MM.1S (cell line): Measurements from ENCODE around the gene PREX1.
"Not testable (repeated sequence)": the region's sequence is repeated elsewhere in the genome, so short reads cannot be mapped to it uniquely, and the experiment has no call there.

Experiments used
- DNase-seq: peaks from one replicate; pipeline ENCODE4 v3.0.0-alpha.2; 2015
- H2AFZ ChIP-seq: fragments of 300-600 bp; sonication (generic); 2 replicates; pipeline ENCODE4 v1.6.0; 2016; ENCODE audit warnings: antibody characterized with exemption, low read length
- H3F3A ChIP-seq: fragments of 300-600 bp; sonication (generic); 2 replicates; pipeline ENCODE4 v1.6.1; 2016; ENCODE audit warnings: mild to moderate bottlenecking, antibody characterized with exemption, low read length, moderate library complexity, mixed read lengths; ENCODE audit not compliant: insufficient read depth
- H3K27ac ChIP-seq: fragments of 300-600 bp; sonication (generic); 2 replicates; pipeline ENCODE4 v1.5.1; 2016; ENCODE audit warnings: mild to moderate bottlenecking, low read length
- H3K27me3 ChIP-seq: fragments of 300-600 bp; sonication (generic); replicated peaks from 2 replicates; pipeline ENCODE4 v1.6.0; 2016; ENCODE audit warnings: low read length; ENCODE audit not compliant: insufficient read depth
- H3K36me3 ChIP-seq: fragments of 300-600 bp; sonication (generic); replicated peaks from 2 replicates; pipeline ENCODE4 v1.6.1; 2016; ENCODE audit warnings: mild to moderate bottlenecking, low read length, mixed read lengths; ENCODE audit not compliant: insufficient read depth
- H3K4me1 ChIP-seq: fragments of 300-600 bp; sonication (generic); 2 replicates; pipeline ENCODE4 v1.6.1; 2016; ENCODE audit warnings: low read length, mixed read lengths
- H3K4me2 ChIP-seq: fragments of 300-600 bp; sonication (generic); 2 replicates; pipeline ENCODE4 v1.6.0; 2016; ENCODE audit warnings: low read depth, low read length
- H3K4me3 ChIP-seq: fragments of 300-600 bp; sonication (generic); 2 replicates; pipeline ENCODE4 v1.5.1; 2016; ENCODE audit warnings: low read length, mixed read lengths
- H3K79me2 ChIP-seq: fragments of 300-600 bp; sonication (generic); 2 replicates; pipeline ENCODE4 v1.6.1; 2016; ENCODE audit warnings: mixed run types, low read length, mixed read lengths
- H3K9ac ChIP-seq: fragments of 300-600 bp; sonication (generic); 2 replicates; pipeline ENCODE4 v1.6.1; 2016; ENCODE audit warnings: low read length, mixed read lengths
- H3K9me2 ChIP-seq: fragments of 300-600 bp; sonication (generic); replicated peaks from 2 replicates; pipeline ENCODE4 v1.6.1; 2016; ENCODE audit warnings: mild to moderate bottlenecking, low read length, mixed read lengths; ENCODE audit not compliant: insufficient read depth
- H3K9me3 ChIP-seq: fragments of 300-600 bp; sonication (generic); replicated peaks from 2 replicates; pipeline ENCODE4 v1.6.1; 2016; ENCODE audit warnings: mild to moderate bottlenecking, low read length, mixed read lengths; ENCODE audit not compliant: insufficient read depth
- H4K20me1 ChIP-seq: fragments of 300-600 bp; sonication (generic); 2 replicates; pipeline ENCODE4 v1.6.1; 2016; ENCODE audit warnings: mild to moderate bottlenecking, low read length, moderate library complexity, mixed read lengths; ENCODE audit not compliant: insufficient read depth
- EZH2 ChIP-seq: fragments of 300-600 bp; sonication (generic); optimal IDR thresholded peaks from 2 replicates; pipeline ENCODE3; 2017; ENCODE audit warnings: low read depth, mild to moderate bottlenecking, antibody characterized with exemption, low read length, mixed read lengths
- EZH2phosphoT487 ChIP-seq: fragments of 300-600 bp; sonication (generic); IDR thresholded peaks from 2 replicates; pipeline ENCODE4 v1.6.1; 2018; ENCODE audit warnings: antibody characterized with exemption, low read length
- TF ChIP-seq, protein P1 (sequence below): fragments of 300-600 bp; sonication (generic); IDR thresholded peaks from 2 replicates; pipeline ENCODE4 v1.5.1; 2016; ENCODE audit warnings: antibody characterized with exemption, low read length, mixed read lengths

Gene PREX1

DNA sequence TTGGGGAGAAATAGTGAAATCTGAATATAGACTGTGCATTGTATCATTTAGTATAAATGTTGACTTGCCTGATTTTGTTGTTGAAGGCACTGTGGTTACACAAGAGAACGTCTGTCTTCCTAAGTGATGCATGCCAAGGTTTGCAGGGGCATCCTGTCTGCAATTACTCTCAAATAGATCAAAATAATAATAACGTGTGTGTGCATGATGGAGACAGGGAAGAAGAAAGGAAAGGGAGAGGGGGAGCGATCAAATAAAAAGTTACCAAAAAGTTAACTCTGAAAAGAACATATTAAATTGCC lies 14.4 kb downstream of the PREX1 start:
- Histone ChIP-seq H2AFZ (no peak overlapping the region), H3K36me3 (no peaks in the 10 kb centered on the region), H3F3A (no peaks in the 10 kb centered on the region), H3K79me2 (no peaks in the 10 kb centered on the region), H4K20me1 (no peaks in the 10 kb centered on the region), H3K9me3 (no peaks in the 10 kb centered on the region), H3K9ac (no peak overlapping the region), H3K4me2 (no peak overlapping the region), H3K4me1 (peaks cover under 1% of the 10 kb centered on the region), H3K27ac (no peak overlapping the region), H3K9me2 (no peaks in the 10 kb centered on the region), H3K27me3 (no peaks in the 10 kb centered on the region), H3K4me3 (no peak overlapping the region)
- TF ChIP-seq EZH2 (no peak), EZH2phosphoT487 (no peak)
- TF ChIP-seq, protein P1, sequence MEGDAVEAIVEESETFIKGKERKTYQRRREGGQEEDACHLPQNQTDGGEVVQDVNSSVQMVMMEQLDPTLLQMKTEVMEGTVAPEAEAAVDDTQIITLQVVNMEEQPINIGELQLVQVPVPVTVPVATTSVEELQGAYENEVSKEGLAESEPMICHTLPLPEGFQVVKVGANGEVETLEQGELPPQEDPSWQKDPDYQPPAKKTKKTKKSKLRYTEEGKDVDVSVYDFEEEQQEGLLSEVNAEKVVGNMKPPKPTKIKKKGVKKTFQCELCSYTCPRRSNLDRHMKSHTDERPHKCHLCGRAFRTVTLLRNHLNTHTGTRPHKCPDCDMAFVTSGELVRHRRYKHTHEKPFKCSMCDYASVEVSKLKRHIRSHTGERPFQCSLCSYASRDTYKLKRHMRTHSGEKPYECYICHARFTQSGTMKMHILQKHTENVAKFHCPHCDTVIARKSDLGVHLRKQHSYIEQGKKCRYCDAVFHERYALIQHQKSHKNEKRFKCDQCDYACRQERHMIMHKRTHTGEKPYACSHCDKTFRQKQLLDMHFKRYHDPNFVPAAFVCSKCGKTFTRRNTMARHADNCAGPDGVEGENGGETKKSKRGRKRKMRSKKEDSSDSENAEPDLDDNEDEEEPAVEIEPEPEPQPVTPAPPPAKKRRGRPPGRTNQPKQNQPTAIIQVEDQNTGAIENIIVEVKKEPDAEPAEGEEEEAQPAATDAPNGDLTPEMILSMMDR = no peak
- DNase-seq = no peak

DNA sequence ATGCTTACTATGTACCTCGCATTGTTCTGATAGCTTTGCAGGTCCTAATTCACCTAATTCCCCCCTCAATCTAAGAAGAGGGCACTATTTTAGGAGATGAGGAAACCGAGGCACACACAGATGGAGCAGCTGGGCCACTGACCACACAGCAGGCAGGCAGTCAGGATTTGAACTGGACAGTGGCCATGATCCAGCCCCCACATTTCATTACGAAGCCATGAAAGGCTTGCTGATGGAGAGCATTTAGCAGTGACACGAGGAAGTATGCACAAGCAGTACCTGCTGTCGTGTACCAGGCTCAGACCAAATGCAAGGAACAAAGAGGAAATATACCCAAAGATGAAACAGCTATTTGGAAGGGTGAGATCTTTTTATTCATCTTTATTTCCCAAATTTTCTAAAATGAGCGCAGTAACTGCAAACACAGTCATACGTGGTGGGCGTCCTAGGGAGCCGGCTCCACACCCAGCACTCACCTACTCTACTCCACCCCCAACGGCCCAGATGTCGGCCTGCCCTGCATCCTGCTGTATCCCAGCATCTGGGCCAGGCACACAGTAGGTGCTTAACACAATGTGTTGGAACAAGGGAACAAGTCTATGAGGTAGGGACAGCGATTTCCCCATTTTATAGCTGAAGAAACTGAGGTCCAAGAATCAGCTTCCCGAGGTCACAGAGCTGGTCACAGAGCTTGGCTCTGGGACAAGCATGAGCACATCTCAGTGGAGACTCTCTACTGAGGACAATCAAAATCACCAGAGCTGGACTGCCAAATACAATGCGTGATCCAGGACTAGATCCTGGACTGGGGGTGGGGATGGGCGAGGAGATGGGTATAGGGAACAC lies 15.0 kb downstream of the PREX1 start:
- H3K9ac ChIP-seq = no peak overlapping the region
- no peak overlapping the region for H3K4me2 ChIP-seq
- TF ChIP-seq EZH2 (no peak), EZH2phosphoT487 (no peak)
- TF ChIP-seq, protein P1 = no peak
- DNase-seq = no peak
- no peaks in the 10 kb centered on the region for H3K79me2 ChIP-seq
- H4K20me1 ChIP-seq = no peaks in the 10 kb centered on the region
- no peaks in the 10 kb centered on the region for H3K36me3 ChIP-seq
- H3K27ac ChIP-seq = no peak overlapping the region
- H3K9me3 ChIP-seq = no peaks in the 10 kb centered on the region
- no peaks in the 10 kb centered on the region for H3K9me2 ChIP-seq
- H3F3A ChIP-seq = no peaks in the 10 kb centered on the region
- no peaks in the 10 kb centered on the region for H3K27me3 ChIP-seq
- no peak overlapping the region for H3K4me3 ChIP-seq
- H3K4me1 ChIP-seq = no peaks in the 10 kb centered on the region
- no peak overlapping the region for H2AFZ ChIP-seq

DNA sequence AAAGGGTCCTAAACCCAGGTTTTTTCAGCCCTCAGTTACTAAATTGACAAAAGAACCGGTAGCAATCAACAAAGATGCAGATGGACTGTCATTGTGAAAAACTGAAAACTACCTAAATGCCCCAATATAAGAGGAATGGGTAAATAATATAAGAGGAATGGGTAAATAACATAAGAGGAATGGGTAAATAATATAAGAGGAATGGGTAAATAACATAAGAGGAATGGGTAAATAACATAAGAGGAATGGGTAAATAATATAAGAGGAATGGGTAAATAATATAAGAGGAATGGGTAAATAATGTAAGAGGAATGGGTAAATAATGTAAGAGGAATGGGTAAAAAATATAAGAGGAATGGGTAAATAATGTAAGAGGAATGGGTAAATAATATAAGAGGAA lies 15.7 kb downstream of the PREX1 start:
- H3F3A ChIP-seq, H3K27me3 ChIP-seq, H3K9me3 ChIP-seq, DNase-seq, H3K79me2 ChIP-seq, H3K27ac ChIP-seq, H4K20me1 ChIP-seq, H3K36me3 ChIP-seq, H3K4me2 ChIP-seq, H3K9me2 ChIP-seq, H3K4me3 ChIP-seq, H2AFZ ChIP-seq, H3K4me1 ChIP-seq, H3K9ac ChIP-seq: not testable (repeated sequence)

DNA sequence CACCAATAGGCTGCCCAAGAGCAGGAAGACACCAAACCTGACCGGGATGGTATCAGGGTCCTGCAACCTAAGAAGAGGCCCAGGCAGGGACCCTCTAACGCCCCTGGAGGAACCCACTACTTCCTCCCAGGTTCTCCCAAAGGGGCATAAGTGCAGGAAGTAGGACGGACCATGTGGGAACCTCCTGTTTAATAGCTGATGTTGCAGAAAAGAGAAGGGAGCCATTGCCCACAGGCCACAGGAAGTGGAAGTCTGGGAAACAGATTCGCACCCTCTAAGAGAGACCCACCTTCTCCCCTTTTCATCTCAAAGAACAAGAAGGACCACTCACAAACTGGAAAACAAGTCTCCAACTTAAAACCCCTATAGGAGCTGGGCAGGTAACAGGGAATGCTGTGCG lies 18.1 kb downstream of the PREX1 start:
- no peaks in the 10 kb centered on the region for H3K27me3 ChIP-seq
- DNase-seq = no peak
- H3K4me3 ChIP-seq = no peak overlapping the region
- H3K9ac ChIP-seq = no peak overlapping the region
- no peak for TF ChIP-seq EZH2phosphoT487
- no peak for TF ChIP-seq EZH2
- TF ChIP-seq, protein P1 = no peak
- H3K4me2 ChIP-seq = no peak overlapping the region
- no peaks in the 10 kb centered on the region for H3K4me1 ChIP-seq
- no peaks in the 10 kb centered on the region for H3K79me2 ChIP-seq
- H4K20me1 ChIP-seq = no peaks in the 10 kb centered on the region
- H2AFZ ChIP-seq = no peak overlapping the region
- no peaks in the 10 kb centered on the region for H3K9me2 ChIP-seq
- H3K36me3 ChIP-seq = no peaks in the 10 kb centered on the region
- H3F3A ChIP-seq = no peaks in the 10 kb centered on the region
- no peak overlapping the region for H3K27ac ChIP-seq
- H3K9me3 ChIP-seq = no peaks in the 10 kb centered on the region
